NCI-H510A (cell line): ENCODE data around the gene N4BP2L1.
A peak's percentile ranks its signal among the peaks of the same experiment; 100 is the strongest.

ENCODE experiments used
- DNase-seq: peaks from one replicate; lab custom pipeline; 2025; lab: John Stamatoyannopoulos, UW

N4BP2L1 gene

DNA sequence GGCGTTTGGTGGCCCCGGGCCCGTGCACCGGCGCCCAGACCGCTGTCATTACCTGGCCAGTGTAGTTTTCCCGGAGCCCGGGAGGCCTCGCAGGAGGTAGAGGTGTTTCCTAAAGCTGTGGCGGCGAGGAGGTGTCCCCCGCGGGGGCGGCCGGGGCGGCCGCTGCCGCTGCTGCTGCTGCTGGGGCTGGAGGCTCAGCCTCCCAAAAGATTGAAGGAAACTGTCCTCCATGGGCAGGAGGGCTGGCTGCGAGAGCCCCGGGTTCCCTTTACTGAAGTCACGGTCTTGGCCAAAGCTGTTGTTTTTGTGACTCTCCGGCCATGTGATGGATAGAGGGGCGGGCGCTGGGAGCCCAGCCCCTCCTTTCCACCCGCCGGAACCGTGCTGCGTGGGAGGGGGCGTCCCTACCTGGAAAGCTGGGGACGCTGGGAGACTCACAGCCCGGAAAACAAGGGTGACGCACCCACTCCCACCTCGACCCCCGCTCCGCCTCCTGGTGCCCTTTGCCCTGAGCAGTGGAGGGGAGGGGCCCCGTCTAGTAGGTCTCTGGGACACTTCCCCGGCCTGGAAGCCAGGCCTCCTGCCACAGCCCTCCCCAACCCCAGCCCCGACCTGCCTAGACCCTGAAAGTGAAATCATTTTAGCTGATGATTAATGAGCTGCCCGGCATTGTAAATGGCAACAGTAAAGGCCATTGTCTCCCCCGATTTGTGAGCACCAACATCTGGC, at the start of gene N4BP2L1:
Gene N4BP2L1, minus strand, starts transcription at position 279 of the 729 bp plus-strand sequence. Its CDS starts 48 bp downstream, at position 231.
- DNase-seq, result peak; percentile 30

DNA sequence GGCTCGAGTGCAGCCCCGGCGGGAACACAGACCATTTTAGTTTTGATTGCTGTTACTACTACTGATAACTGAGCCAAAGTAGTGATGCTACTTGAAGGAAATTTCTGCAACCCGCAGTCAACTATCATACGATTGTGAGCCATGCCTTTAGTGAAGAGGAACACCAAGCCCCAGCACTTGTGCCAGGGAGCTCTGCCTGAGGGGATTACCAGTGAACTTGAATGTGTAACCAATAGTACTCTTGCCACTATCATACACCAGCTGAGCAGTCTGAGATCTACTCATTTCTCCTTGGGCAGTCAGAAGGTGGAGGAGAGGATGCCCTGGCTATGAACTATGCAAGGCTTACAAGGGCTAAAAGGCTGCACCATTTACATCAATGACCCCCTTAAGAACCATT, 49.0 kb upstream of the N4BP2L1 start:
- DNase-seq, result no peak

GRCh38 chr13:32476021-32476731, 48.2 kb upstream of the N4BP2L1 start:
- DNase-seq, result no peak

DNA sequence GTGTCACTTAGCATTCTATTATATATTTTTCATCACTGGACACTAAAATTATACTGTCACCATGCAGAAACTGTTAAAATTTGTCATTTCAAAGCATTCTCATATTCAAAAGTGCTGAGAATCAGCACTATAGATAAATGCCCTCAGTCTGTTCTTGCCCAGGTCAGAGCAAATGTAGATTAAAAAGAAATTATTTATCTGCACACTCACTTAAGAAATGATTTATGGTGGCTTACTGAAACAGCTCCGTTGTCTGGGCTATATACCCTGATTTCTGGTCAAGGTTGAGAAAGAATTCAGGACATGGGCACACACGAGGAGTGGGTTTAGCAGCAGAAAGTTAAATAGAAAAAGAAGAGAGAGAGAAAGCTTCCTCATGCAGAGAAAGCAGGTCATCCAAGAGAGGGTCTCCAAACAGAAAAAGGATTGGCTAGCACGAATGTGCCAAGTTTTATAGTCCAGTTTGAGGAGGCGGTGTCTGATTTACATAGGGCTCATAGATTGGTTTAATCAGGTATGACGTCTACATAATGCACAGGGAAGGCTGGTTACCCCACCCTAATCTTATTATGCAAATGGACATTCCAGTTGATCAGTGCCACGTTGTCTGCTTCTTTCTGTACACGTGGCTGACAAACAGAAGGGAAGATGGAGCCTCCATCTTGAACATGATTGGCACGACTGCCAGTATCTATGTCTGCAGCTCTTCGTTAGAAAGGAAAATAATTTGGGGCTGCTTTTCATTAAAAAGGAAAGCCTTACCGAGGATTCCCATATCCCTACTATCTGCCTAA, 47.3 kb upstream of the N4BP2L1 start:
- DNase-seq, result no peak

DNA sequence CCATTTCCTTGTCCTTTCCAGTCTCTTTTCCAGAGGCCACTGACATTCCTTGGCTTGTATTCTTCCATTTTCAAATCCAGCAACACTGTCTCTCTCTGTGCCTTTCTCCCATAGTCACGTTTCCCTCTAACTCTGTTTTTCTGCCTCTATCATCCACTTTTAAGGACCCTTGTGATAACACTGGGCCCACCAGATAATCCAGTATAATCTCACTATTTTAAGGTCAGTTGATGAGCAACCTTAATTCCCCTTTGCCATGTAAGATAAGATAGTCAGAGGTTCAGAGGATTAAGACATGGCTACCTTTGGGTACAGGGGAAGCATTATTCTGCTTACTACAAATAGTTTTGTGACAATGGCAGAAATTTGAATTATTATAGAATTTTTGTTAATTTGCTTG, 45.7 kb upstream of the N4BP2L1 start:
- no peak for DNase-seq

DNA sequence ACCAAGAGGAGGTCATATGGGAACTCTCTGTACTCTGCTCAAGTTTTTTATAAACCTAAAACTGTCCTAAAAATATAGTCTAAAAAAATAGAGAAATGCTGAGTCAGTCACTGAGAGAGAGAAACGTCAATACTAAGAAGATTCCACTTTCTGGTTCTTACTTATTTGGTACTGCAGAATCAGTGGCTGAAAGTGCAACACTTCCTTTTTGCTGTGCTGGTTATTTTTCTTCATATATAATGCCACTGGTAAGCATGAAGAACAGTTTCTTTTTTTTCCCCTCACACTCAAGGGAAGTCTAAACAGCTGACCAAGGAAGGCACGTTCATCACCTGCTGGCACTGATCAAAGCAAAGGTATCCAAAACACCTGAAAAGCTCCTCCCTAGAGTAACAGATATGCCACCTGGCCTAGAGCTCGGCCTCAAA, 44.3 kb upstream of the N4BP2L1 start:
- no peak for DNase-seq

GRCh38 chr13:32471187-32471922, 43.4 kb upstream of the N4BP2L1 start:
- DNase-seq, result no peak

- DNase-seq, result no peak
Measured at GRCh38 chr13:32468502-32469142, 40.7 kb upstream of the N4BP2L1 start.

GRCh38 chr13:32456591-32456990, 28.7 kb upstream of the N4BP2L1 start:
- DNase-seq, result no peak

- DNase-seq, result no peak
Measured at GRCh38 chr13:32455594-32455903, 27.6 kb upstream of the N4BP2L1 start.

GRCh38 chr13:32454886-32455593, 27.1 kb upstream of the N4BP2L1 start:
- no peak for DNase-seq

DNA sequence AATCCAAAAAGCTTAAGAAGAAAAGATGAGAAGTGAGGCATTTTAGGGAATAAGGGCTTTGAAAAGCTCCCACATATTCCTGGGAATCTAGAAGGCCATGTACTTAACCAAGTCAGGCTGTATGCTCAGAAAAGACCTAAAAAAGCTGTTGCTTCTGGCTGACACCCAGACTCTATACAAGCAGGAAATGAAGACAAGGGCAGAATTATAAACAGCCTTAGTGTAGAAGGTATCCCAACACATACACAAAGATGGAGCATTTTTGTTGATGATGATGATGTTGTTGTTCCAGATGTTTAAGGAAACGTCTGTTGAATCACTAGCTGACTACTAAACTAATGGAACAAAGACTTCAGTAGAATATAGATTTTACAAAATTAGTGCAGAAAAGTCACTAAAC, 26.1 kb upstream of the N4BP2L1 start:
- no peak for DNase-seq

GRCh38 chr13:32448972-32449371, 21.0 kb upstream of the N4BP2L1 start:
- DNase-seq, result no peak

DNA sequence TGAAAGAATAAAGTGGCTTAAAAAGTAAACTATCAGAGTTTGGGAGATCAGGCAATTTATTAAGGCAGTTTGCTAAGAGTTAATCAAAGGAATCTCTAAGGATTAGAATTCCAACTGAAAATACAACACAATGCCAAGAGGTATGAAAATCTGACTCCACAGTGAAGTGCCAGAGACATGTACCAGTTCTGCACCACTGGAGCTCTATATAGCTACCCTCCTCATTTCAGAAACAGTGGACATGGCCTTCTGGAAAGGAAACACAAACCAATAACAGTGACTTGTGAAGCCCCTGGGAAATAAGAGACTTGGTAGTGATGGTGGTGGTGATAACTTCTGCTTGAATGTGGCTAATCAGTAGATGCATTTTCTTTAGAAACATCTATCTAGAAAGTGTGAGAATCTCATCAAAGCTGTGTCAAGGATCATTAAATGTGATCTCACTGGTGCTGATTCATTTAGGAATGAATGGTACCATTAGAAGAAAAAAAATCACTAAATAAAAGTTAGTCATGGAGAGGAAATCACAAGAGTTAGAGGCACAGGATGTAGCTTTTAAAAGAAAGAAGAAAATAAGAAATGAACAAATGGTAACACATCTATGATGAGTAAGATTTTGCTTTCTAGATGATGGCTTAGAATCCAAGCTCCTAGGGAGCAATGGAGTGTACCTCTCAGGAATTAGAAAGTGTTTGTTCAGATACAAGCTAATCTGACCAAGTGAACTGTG, 20.1 kb upstream of the N4BP2L1 start:
- no peak for DNase-seq

DNA sequence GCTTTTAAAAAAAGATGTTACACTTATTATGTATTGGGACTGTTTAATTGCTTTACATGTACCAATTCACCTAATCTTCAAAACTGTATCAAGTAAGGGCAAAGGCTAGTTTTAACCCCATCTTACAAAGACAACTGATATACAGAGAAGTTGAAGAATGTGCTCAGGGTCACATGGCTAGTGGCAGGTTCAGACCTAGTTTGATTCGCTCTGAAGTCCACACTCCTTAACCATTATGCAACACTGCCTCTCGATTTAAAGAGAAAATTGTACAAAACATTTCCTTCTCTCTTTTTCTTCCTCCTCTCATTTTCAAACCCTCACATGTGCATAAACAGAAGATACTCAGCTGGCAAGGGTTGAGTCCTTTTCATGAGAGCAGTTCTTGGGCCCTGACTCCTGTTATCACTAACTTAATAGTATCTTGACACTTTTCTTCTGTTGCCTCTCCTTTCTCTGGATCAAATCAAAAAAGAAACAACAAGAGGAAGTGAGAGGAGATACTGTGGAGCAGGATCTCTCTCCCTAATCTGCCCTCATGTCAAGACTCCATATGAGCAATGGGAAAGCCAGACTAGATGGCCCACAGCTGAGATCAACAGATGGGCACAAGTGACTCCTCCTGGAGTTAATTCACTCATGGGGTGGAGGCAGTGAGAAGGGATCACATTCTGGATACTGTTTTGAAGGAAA, 19.0 kb upstream of the N4BP2L1 start:
- no peak for DNase-seq

DNA sequence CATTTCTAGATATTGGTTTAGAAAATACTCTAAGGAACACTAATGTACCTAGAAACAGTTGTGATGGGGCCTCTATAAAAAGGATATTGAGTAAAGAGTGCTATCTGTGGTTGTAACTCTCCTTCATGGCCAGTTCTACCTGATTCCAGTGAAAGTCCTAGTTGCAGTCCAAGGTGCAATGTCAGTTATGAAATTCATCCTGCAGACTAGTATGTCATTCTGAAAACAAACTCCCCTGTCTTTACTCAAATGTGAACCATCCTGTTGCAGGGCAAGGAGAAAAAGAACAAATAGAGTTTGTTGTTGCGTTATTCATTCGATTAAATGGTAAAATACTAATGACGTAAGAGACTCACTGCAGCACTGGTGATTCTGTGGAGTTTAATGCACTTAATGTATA, 18.3 kb upstream of the N4BP2L1 start:
- no peak for DNase-seq

DNA sequence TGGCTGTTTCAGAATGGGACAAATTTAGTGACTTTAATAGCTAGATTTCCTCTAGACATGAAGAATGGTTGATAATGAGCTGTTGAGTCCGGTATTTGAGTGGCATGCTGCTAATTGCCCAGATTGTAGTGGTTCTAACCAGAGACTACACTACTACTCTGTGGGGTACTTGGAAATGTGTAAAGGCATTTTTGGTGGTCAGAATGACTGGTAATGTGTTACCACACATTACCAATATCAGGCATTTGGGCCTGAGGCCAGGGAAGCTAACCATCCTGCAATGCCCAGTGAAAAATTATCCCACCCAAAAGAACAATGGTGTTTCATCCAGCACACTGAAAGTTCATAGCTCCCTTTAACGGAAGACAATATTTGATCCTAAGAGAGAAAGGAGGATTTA, 17.5 kb upstream of the N4BP2L1 start:
- DNase-seq, result no peak

- no peak for DNase-seq
Measured at GRCh38 chr13:32443111-32443510, 15.2 kb upstream of the N4BP2L1 start.

GRCh38 chr13:32438871-32439270, 10.9 kb upstream of the N4BP2L1 start:
- DNase-seq, result no peak

DNA sequence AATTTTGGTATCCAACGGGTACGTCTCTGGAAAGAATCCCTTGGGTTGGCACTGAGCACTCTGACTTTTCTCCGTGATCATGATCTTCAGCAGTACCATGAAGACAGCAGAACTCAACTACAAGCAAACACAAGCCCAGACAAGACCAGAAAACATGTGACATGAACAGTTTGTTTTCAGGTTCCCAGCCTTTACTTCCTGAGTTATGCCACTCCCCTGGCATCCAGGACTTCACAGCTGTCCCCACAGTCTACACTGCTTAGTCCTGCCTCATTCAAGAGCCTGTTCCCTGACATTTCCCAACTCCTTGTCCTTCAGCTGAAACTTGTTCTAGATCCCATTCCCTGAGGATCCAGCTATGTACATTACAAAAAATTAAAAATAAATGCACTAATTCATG, 4.9 kb upstream of the N4BP2L1 start:
- no peak for DNase-seq
